Measurements from ENCODE around the gene GGTLC1. TPM values are rescaled to one million over a fixed set of nuclear protein-coding genes. Genes with fewer than 3 reads are reported as not detected.

GGTLC1 gene
- total and polyA plus RNA-seq, 2 of the 8 experiments (the other 6 are each of a cell fraction or from before 2014, with no cell fraction given) = not detected

DNA sequence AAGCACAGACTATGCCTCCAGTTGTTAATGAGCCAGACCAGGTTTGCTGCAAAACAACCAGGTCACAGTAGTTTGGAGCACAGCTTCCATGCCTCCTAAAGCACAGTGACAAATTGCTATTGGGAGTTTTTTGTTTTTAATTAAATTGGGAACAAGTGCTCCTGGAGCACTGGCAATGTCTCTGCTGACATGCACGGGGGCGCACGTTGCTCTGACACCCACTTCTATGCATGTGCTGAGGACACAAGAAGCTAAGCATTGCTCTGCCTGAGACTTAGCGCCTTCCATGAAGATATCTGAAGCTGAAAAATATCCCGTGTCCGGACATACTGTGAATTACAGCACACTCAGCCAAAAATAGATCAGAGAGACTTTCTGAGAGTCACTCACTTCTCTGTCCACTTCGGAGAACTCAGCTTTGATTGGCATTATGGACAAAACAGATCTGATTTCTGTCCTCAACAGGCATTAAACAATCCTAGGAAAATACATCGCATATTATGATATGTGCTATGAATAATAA, 18.6 kb upstream of the GGTLC1 start (continued):
- TF ChIP-seq, protein P1, sequence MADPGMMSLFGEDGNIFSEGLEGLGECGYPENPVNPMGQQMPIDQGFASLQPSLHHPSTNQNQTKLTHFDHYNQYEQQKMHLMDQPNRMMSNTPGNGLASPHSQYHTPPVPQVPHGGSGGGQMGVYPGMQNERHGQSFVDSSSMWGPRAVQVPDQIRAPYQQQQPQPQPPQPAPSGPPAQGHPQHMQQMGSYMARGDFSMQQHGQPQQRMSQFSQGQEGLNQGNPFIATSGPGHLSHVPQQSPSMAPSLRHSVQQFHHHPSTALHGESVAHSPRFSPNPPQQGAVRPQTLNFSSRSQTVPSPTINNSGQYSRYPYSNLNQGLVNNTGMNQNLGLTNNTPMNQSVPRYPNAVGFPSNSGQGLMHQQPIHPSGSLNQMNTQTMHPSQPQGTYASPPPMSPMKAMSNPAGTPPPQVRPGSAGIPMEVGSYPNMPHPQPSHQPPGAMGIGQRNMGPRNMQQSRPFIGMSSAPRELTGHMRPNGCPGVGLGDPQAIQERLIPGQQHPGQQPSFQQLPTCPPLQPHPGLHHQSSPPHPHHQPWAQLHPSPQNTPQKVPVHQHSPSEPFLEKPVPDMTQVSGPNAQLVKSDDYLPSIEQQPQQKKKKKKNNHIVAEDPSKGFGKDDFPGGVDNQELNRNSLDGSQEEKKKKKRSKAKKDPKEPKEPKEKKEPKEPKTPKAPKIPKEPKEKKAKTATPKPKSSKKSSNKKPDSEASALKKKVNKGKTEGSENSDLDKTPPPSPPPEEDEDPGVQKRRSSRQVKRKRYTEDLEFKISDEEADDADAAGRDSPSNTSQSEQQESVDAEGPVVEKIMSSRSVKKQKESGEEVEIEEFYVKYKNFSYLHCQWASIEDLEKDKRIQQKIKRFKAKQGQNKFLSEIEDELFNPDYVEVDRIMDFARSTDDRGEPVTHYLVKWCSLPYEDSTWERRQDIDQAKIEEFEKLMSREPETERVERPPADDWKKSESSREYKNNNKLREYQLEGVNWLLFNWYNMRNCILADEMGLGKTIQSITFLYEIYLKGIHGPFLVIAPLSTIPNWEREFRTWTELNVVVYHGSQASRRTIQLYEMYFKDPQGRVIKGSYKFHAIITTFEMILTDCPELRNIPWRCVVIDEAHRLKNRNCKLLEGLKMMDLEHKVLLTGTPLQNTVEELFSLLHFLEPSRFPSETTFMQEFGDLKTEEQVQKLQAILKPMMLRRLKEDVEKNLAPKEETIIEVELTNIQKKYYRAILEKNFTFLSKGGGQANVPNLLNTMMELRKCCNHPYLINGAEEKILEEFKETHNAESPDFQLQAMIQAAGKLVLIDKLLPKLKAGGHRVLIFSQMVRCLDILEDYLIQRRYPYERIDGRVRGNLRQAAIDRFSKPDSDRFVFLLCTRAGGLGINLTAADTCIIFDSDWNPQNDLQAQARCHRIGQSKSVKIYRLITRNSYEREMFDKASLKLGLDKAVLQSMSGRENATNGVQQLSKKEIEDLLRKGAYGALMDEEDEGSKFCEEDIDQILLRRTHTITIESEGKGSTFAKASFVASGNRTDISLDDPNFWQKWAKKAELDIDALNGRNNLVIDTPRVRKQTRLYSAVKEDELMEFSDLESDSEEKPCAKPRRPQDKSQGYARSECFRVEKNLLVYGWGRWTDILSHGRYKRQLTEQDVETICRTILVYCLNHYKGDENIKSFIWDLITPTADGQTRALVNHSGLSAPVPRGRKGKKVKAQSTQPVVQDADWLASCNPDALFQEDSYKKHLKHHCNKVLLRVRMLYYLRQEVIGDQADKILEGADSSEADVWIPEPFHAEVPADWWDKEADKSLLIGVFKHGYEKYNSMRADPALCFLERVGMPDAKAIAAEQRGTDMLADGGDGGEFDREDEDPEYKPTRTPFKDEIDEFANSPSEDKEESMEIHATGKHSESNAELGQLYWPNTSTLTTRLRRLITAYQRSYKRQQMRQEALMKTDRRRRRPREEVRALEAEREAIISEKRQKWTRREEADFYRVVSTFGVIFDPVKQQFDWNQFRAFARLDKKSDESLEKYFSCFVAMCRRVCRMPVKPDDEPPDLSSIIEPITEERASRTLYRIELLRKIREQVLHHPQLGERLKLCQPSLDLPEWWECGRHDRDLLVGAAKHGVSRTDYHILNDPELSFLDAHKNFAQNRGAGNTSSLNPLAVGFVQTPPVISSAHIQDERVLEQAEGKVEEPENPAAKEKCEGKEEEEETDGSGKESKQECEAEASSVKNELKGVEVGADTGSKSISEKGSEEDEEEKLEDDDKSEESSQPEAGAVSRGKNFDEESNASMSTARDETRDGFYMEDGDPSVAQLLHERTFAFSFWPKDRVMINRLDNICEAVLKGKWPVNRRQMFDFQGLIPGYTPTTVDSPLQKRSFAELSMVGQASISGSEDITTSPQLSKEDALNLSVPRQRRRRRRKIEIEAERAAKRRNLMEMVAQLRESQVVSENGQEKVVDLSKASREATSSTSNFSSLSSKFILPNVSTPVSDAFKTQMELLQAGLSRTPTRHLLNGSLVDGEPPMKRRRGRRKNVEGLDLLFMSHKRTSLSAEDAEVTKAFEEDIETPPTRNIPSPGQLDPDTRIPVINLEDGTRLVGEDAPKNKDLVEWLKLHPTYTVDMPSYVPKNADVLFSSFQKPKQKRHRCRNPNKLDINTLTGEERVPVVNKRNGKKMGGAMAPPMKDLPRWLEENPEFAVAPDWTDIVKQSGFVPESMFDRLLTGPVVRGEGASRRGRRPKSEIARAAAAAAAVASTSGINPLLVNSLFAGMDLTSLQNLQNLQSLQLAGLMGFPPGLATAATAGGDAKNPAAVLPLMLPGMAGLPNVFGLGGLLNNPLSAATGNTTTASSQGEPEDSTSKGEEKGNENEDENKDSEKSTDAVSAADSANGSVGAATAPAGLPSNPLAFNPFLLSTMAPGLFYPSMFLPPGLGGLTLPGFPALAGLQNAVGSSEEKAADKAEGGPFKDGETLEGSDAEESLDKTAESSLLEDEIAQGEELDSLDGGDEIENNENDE (IDR thresholded peaks at IDR 0.05; ENCODE audit: insufficient replicate concordance, low read length) = no peak
- TF ChIP-seq EP300 (IDR thresholded peaks at IDR 0.05; ENCODE audit: borderline replicate concordance in 1 of 2, low read depth in 2 of 2, low read length in 2 of 2) (no peak), CBX5 (IDR thresholded peaks at IDR 0.05; ENCODE audit: low read depth, low read length) (no peak), CREB1 (IDR thresholded peaks at IDR 0.05) (no peak), HDAC2 (IDR thresholded peaks at IDR 0.05; ENCODE audit: borderline replicate concordance in 1 of 2, low read depth in 2 of 2, low read length in 2 of 2) (no peak), KDM5A (IDR thresholded peaks at IDR 0.05; ENCODE audit: low read length) (no peak)
- TF ChIP-seq, protein P2, sequence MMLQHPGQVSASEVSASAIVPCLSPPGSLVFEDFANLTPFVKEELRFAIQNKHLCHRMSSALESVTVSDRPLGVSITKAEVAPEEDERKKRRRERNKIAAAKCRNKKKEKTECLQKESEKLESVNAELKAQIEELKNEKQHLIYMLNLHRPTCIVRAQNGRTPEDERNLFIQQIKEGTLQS (IDR thresholded peaks at IDR 0.05; ENCODE audit: insufficient read depth, low read depth, low read length) = no peak

Data from H1 (cell line).